Measurements from ENCODE around the gene NKIRAS1. TPM values are rescaled to one million over a fixed set of nuclear protein-coding genes. Genes with fewer than 3 reads are reported as not detected.
"Not testable (repeated sequence)": the region's sequence is repeated elsewhere in the genome, so short reads cannot be mapped to it uniquely, and the experiment has no call there.

NKIRAS1 gene
- total RNA-seq, 1 donor from 2014 or later = 5.1 TPM

DNA sequence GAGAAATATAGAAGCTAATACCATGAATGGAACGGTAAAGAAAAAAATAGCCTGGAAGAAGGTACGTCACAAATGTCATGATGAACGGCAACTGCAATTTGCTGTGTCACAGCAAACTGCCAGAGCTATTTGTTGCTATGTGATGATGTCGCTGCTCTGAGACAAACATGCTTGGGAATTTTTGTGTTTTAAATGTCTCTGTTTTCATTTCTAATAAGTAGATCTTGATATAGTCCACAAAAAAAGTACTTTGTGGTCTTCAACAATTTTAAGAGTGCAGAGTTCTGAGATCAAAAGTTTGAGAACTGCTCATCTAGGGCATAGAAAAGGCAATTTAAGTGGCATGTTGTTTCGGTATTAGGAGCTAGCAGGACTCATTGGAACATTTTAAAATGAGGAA, 24.0 kb upstream of the NKIRAS1 start:
- no peak for DNase-seq (ENCODE audit: low read depth in 2 of 2)

DNA sequence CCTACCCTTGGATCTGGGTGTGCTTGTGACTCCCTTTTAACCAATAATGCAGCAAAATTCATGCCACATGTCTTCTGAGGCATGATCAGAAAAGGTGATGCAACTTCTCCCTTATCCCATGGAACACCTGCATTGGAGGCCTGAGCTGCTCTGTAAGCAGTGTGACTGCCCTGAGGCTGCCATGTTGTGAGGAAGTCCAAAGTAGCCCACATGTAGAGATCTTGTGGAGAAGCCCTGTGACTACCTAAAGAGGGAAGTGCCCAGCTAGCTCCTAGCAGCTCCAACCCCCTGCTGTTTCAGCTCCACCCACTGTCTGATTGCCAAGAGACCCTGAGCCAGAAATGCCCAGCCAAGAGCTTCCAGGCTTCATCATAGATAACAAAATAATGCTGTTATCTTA, 21.9 kb upstream of the NKIRAS1 start:
- DNase-seq (ENCODE audit: low read depth in 2 of 2) = no peak

DNA sequence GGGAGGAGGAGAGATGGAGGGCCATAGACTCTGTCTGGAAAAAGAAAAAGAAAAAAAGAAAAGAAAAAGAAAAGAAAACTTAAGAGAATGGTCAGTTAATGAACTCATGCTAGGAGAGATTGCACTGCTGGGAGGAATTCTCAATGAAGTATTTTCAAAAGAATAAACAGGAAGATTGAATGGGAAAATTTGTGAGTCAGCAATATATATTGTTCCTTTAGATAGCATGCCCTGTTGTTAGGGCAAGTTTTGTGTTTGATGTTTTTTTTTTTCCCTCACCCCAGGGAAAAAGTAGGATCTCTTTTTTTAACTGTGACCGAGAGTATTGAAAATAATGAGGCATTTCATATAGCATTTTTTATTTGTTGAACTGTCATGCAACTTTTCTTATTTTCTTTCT, 20.5 kb upstream of the NKIRAS1 start:
- DNase-seq (ENCODE audit: low read depth in 2 of 2) = peak in 1 of 2 donors; percentile 56

DNA sequence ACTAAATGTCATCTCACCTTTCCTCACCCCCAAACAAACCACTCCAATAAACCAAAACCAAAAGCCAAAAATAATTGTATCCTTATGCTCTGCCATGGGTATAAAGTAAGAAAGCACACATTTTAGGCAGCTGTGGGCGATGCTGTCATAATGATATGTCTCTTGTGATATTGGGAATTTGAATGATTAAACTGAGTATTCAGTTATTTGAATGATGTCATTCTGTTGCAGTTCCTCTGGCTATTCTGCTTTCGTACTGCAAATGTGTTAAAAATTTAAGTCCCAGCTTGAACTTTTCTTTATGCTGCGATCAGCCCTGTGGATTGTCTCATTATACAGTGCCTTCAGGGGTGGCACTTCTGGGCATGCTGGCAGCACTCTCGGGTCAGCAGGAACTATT, 17.5 kb upstream of the NKIRAS1 start:
- no peak for DNase-seq (ENCODE audit: low read depth in 2 of 2)

DNA sequence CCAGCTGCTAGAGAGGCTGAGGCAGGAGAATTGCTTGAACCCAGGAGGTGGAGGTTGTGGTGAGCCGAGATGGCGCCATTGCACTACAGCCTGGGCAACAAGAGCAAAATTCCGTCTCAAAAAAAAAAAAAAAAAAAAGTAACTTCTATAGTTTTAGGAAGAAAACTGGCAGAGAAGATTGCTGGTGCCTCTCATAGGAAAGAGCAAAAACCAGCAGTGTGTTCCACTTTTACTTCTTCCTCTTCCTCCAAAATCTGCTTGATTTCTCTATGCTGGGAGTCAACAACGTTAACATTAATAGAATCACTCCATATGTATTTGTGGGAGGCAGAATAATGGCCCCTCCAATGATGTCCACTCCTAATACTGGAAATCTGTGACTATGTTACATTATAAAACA, 15.8 kb upstream of the NKIRAS1 start:
- DNase-seq (ENCODE audit: low read depth in 2 of 2) = no peak

DNA sequence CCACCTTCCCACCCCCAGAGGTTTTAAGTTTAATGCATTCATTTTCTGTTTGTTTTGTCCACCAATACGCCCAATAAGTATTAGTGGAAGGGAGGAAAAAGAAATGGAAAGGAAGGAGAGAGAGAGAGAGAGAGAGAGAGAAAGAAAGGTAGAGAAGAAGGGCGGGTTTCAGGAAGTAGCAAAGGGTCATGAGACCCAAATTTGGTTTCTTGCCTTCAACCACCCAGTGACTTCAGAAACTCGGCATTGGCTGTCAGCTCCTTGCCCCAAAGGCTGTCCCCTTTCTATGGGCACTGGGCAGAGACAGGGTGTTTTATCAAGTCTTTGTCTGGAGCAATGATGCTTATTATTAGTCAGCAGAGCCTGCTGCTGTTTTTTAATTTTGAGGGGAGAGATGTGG, 14.8 kb upstream of the NKIRAS1 start:
- DNase-seq (ENCODE audit: low read depth in 2 of 2) = no peak

DNA sequence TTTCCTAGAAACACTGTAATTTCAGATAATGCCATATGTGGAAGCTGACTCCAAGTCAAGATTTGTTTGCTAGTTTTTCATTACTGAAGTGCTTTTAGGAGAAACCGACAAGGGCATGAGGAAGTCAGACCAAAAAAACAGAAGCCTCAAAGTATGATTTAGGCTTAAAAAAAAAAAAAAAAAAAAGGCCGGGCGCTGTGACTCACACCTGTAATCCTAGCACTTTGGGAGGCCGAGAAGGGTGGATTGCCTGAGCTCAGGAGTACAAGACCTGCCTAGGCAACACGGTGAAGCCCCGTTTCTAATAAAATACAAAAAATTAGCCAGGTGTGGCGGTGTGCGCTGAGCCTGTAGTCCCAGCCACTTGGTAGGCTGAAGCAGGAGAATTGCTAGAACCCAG, 11.7 kb upstream of the NKIRAS1 start:
- DNase-seq (ENCODE audit: low read depth in 2 of 2) = no peak

DNA sequence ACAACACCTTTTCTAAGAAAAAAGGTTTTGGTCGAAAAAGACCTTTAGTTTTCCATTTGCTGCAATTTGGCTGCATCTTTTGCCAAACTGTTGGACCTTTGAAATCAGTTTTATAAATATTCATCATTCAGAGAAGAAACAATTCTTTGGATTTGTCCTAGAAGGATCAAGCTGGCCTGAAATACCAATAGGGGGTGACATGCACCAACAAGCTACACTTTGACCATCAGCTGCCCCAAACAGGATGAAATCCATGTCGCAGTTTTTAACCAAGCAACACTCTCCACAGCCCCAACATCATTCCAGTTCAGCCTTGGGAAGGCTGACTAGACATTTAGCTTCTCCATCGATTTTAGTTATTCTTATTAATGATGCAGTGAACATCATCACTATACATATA, 9.9 kb upstream of the NKIRAS1 start:
- DNase-seq (ENCODE audit: low read depth in 2 of 2) = peak in 1 of 2 donors; percentile 23

DNA sequence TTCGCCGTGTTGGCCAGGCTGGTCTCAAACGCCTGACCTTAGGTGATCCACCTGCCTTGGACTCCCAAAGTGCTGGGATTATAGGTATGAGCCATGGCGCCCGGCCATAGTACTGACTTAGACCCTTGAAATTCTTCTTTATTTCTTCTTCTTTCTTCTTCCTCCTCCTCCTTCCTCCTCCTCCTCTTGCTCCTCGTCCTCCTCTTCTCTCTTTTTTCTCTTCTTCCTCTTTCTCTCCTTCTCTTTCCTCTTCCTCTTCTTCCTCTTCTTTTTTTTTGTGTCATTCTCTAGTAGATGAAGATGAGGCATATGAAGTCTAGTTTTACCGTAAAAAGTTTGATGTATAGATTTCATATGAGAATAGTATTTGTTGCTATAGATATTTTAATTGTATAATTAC, 9.5 kb upstream of the NKIRAS1 start:
- no peak for DNase-seq (ENCODE audit: low read depth in 2 of 2)

DNA sequence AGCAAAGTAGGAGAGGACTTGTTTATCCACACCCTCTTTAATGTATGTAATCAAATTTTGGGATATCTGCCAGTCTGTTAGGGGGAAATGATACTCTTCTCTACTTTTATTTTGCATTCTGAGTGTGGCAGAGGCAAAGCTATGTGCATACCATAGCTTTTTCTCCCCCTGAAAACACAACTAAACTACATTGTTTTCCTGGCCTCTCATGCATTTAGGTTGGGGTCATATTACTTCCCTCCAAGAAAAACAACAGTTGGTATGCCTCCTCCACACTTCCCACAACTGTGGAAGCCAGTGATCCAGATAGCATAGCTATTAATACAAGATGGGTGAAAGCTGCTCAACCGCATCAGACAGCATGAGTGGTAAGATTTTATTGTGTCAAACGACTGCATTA, 7.0 kb upstream of the NKIRAS1 start:
- DNase-seq (ENCODE audit: low read depth in 2 of 2) = peak in 1 of 2 donors; percentile 77

DNA sequence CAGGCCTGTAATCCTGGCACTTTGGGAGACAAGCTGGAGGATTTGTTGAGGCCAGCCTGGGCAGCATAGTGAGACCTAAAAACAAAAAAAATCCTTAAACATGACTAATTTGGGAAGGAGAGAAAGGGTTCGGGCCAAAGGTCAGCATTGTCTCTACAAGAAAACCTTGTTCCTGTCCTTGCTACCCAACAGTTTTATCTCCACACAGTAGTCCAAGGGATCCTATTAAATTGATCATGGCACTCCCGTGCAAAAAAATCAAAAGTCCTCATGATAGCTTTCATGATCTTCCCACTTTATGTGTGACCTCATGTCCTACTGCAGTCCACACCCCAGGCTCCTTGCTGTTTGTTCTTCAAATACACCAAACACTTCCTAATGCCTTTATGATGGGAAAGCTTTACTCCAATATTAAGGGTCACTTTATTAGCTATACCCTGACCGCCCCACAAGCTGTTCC, 4.3 kb upstream of the NKIRAS1 start:
- no peak for DNase-seq (ENCODE audit: low read depth in 2 of 2)

DNA sequence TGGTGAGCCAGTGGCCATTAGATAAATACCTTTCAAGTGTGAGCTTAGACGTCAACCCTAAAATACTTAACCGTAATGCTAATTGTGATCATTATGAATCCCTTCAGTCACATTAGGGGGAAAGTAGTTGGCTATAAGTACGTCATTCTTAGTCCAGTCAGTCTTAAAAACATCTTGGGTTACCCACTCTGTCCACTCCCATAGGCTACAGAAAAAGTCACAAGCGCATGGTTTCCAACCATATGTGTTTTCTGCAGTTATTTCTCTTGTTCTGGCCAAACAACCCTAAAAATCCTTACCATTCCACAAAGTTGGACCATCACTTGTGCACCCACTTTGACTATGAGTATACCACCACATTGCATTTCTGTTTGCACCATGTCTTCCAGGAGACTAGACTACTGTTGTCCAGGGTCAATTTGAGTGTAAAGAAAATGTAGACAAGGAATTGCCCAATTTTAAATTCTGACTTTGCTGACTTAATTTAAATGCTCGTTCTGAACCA, 3.4 kb upstream of the NKIRAS1 start:
- DNase-seq (ENCODE audit: low read depth in 2 of 2) = no peak

DNA sequence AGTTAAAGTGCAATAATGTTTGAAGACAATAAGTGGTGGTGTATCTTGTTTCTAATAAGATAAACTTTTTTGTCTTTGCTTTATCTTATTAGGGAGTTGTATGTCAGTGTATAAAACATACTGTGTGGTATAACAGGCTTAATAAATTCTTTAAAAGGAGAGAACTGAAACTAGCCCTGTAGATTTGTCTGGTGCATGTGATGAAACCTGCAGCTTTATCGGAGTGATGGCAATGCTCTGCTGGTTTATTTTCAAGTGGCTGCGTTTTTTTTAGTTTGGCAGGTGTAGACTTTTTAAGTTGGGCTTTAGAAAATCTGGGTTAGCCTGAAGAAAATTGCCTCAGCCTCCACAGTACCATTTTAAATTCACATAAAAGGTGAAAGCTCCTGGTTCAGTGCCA, 2.8 kb upstream of the NKIRAS1 start:
- no peak for DNase-seq (ENCODE audit: low read depth in 2 of 2)

DNA sequence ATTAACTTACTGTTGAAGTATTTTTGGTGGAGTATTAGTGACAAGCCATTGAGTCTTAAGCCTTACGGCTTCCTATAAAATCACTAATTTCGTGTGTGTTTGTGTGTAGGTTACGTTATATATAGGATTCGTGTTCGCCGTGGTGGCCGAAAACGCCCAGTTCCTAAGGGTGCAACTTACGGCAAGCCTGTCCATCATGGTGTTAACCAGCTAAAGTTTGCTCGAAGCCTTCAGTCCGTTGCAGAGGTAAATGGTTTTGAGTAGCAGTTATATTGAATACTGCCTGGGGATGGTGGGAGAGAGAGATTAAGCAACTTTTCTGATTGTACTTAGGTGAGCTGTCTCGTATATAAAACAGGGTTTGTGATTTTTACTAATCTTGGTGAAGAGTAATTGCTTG, 1.5 kb upstream of the NKIRAS1 start:
- not testable (repeated sequence) for DNase-seq (ENCODE audit: low read depth in 2 of 2)

DNA sequence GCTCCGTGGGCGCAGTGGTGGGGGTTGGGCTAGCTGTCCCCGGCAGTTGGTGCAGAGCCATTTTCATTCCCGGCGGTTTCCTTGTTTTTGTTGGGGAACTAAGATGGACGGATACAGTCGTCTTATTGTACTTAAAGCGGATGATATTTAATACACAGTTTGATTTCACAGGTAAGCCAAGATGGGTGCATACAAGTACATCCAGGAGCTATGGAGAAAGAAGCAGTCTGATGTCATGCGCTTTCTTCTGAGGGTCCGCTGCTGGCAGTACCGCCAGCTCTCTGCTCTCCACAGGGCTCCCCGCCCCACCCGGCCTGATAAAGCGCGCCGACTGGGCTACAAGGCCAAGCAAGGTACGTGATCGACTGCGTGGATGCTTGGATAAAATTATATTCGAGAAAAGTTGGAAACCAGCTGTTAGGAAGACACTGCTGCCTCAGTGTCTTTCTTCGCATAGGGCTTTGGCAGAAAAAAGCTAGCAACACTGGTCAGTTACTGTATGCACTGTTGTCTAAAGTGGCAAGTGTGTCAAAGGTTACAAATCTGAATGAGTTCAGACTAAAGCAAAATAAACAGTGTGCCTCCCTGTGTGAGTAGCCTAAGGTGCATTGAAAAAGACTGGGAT, 1.0 kb upstream of the NKIRAS1 start:
- DNase-seq (ENCODE audit: low read depth in 2 of 2) = peak in 1 of 2 donors; percentile 66

DNA sequence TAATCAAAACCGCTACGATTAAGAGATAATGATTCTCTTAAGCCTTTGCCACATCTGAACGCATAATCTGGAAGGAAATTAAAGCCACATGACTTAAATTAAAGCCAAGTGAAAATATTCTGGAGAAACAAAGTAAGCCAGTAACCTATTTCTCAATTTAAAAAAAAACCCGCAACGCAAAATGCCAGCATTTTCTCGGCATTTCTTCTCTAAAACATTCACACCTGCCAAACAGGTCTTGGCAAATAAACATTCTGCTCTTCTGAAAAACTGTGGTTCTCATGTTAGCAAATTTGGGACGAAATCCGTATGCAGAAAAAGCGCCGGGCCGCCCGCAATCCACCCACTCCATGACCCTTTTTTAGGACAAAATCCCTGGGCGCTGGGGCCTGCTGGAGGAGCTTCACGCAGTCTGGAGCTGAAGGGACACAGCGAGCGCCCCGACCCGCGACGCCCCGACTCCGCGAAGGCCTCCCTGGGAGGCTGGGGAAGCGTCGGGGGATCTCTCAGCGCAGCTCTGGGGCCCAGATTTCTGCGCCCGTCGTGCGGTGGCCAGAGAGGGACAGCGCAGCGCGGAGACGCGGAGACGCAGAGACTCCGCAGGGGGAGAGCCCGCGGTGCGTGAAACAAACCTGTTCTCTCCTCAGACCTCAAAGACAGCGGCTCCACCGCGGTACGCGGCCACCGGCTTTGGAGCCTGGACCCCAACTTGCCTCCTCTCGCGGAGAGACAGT, 471 bp downstream of the NKIRAS1 start:
- DNase-seq (ENCODE audit: low read depth in 2 of 2) = no peak

DNA sequence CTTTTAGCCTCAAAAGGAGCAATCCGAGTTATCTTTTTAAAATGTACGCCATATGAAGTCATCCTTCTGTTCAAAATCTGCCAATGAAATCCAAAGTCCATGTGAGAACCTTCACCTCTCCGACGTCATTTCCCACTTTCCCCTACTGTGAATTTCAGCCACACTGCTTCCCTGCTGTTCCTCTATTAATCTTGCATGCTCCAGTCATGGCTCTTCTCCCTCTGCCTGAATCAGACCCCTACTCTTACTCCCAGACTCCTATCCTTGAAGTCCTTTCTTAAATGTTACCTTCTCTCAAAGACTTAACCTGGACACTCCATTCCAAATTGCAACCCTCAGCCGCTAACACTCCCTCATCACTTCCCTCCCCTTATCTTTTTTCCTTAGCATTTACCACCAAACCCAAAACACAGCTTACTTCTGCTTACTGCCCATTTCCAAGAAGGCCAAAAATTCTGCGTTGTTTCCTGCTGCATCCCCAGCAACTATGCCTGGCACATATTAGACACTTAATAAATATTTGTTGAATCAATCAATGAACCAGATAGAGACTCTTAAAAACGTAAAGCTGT, 1.2 kb downstream of the NKIRAS1 start:
- peak in 1 of 2 donors; percentile 21 for DNase-seq (ENCODE audit: low read depth in 2 of 2)

DNA sequence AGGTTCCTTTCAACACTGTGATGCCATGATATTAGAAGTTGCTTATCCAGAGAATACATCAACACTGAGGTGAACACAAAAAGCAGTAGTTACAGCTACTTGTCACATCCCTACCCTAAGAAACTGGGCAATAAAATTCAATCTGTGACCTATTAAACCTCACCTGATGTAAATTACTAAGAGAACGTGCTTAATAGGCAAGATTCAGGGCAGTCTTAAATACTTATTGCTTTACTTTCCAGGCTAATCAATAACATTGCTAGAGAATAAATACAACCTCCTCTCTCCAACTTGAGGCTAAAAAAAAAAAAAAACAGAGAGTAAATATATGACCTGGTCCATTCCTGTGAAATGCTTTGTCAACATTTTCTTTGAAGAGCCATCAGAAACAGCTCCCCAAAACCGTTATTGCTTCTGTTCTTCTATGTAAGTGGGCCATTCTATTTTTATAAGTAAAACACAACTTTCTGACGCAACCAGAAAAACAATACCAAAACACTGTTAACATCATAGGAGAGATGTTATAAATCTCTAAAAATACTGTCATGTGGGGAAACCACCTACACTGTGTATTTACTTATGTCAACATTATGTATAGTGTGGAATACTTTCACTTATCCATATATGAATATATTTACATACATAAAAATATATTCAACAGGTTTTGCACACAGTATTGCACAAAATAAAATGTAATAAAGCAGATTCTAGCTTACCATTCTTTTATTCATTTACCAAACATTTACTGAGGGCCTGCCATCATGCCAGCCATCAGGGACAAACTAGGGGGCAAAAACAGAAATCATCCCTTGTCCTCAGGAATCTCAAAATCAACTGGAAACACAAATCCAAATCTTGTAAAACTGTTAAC, 2.7 kb downstream of the NKIRAS1 start:
- no peak for DNase-seq (ENCODE audit: low read depth in 2 of 2)

DNA sequence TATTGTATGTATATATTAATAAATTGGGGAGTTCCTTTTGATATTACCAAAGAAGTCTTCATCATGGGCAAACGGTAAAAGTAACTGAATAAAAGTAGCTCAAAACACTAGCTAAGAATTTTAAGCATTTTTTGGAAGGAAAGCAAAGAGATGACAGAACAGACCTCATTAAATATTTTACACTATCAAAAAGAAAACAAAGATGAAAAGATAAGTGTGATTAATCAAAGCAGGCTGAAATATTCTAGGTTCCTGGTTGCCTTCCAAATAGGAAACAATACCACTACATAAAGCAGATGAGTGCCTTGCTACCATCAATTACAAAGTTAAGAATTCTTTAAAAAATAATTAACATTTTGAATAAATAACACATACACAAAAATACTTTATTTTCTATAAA, 3.6 kb downstream of the NKIRAS1 start:
- no peak for DNase-seq (ENCODE audit: low read depth in 2 of 2)

DNA sequence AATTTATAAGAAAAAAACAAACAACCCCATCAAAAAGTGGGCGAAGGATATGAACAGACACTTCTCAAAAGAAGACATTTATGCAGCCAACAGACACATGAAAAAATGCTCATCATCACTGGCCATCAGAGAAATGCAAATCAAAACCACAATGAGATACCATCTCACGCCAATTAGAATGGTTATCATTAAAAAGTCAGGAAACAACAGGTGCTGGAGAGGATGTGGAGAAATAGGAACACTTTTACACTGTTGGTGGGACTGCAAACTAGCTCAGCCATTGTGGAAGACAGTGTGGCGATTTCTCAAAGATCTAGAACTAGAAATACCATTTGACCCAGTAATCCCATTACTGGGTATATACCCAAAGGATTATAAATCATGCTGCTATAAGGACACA, 4.5 kb downstream of the NKIRAS1 start:
- not testable (repeated sequence) for DNase-seq (ENCODE audit: low read depth in 2 of 2)

DNA sequence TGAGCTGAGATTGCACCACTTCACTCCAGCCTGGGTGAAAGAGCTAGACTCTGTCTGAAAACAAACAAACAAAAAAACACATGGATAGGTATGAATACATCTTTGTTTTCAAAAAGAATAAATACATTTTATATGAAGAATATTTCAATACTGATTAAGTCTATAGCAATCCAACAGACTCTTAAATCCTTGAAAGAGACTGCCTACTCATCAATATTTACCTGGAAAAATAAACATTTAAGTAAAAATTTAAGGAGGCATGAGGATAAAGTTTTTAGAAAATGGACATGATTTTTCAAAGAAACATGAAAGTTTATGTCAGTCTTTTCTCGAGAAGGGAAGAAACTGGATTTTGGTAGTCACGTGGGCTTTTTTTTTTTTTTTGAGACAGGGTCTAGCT, 5.4 kb downstream of the NKIRAS1 start:
- DNase-seq (ENCODE audit: low read depth in 2 of 2) = no peak

DNA sequence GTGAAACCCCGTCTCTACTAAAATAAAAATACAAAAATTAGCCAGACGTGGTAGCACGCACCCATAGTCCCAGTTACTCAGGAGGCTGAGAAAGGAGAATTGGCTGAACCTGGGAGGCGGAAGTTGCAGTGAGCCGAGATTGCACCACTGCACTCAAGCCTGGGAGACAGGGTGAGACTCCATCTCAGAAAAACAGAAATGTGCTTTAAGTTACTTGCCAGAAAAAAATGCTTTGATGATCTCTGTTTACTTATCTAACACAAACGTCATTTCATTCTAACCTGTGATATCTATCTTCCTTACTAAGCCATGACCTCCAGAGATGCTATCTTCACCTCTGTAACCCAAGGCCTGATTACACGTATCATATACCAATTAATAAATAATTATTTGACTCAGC, 7.4 kb downstream of the NKIRAS1 start:
- DNase-seq (ENCODE audit: low read depth in 2 of 2) = no peak
